DMS53 treated with DMSO at 0.1 percent for 48 hours (cell line): ENCODE results near the gene C21orf58.

ENCODE experiments used
- DNase-seq: peaks from one replicate; lab custom pipeline; 2025; ENCODE audit not compliant: unreplicated experiment; lab: John Stamatoyannopoulos, UW

C21orf58 gene

DNA sequence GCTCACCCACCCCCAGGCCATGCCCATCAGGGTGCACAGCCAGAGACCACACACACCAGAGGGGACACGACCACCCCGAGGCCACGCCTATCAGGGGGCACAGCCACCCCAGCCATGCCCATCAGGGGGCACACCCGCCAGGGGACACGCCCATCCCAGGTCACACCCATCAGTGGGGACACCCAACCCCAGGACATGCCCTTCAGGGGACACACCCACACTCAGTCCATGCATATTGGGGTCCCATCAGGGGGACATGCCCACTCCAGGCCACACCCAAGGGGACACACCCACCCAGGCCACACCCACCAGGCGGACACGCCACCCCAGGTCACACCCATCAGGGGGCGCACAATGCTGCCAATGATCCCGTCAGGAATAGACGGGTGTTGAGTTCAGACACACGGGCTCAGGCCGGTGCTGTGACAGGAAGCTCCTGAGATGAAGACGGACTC is 59.0 kb downstream of the C21orf58 start:
- no peak for DNase-seq

DNA sequence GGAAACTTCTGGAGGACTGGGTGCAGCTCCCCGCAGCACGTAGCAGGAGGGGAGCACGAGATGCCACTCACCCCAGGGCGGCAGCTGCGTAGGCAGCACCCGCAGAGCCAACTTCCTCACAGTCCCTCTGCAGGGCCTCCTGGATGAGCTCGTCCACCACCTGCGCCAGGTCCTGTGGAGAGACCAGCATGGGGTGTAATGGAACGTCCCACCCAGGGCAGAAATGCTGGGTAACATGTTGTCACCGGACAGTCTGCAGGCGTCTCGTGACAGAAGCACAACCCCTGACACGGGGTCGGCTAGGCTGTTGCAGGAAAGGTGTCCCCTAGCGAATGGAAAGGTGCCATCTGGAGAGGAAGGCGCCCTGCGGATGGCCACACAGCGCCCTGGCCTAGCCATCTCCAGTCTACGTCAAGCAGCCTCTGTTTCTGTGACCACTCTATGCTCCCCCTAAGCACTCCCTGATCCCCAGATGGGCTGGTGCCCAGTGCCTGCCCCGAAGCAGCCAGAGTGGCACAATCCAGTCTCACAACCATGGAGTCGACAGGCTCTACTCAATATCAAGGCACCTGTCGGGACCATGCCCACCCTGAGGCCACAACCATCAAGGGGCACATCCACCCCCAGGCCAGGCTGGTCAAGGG is 59.5 kb downstream of the C21orf58 start:
- DNase-seq = no peak

DNA sequence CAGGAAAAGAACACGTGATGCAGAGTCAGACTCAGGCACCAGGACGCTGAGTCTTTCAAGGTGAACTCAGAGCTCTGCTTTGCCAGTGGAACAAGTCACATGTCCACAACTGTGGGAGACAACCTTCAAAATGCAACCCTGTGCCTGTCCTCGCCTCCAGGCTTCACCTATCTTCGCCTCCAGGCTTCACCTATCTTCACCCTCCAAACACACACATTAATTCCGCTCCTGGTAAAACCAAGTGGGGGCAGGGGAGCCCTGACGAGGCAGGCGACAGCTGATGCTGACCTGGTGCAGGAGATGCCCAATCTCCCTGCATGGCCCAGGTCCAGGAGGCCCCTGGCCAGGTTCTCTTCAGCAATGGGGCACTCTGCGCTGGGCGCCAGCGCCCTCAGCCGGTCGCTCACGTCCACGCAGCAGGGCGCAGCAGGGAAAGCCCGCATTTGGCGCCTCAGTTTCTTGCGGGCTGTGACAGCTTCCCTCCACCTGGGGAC is 67.1 kb downstream of the C21orf58 start:
- DNase-seq = no peak

DNA sequence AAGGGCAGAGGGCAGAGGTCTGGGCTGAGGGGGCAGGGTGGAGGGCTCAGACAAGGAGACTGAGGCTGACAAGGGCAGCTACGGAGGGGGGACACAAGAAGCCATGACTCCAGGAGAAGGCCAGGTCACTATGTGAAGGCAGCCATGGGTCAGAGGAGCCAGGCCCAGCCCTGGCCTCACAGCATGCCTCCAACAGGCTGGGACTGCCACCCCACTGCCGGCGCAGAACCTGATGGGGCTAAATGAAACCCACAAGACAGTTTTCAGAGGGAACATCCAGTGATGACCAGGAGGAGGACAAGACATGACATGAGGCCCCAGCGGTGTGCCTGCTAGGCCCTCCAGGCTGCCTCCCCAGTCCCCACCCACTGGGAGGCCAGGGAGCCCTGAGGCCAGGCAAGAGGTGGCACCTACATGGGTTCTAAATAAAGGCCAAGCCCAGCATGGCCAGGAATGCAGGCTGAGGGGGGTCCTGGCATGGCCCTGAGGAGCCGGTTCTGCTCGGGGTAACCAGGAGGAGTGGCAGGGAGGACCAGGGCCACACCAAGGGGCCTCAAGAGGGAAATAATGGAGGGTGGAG is 67.8 kb downstream of the C21orf58 start:
- no peak for DNase-seq

DNA sequence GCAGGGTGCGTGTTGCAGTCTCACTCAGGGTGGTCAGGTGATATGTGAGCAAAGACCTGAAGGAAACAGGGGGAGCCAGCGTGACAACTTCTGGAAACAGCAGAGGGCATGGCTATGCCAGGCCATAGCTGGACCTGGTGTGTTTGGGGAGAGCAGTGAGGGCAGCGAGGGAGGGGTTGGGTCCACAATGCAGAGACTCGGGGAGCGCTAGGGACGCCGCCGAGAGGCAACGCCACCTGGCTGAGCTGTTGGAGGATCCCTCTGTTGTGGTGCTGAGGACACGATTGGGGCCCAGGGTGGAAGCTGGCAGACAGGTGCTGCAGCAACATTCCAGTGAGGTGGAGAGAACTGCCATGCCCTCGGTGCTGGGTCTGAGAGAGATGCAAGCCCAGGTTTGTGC is 68.5 kb downstream of the C21orf58 start:
- DNase-seq = no peak

DNA sequence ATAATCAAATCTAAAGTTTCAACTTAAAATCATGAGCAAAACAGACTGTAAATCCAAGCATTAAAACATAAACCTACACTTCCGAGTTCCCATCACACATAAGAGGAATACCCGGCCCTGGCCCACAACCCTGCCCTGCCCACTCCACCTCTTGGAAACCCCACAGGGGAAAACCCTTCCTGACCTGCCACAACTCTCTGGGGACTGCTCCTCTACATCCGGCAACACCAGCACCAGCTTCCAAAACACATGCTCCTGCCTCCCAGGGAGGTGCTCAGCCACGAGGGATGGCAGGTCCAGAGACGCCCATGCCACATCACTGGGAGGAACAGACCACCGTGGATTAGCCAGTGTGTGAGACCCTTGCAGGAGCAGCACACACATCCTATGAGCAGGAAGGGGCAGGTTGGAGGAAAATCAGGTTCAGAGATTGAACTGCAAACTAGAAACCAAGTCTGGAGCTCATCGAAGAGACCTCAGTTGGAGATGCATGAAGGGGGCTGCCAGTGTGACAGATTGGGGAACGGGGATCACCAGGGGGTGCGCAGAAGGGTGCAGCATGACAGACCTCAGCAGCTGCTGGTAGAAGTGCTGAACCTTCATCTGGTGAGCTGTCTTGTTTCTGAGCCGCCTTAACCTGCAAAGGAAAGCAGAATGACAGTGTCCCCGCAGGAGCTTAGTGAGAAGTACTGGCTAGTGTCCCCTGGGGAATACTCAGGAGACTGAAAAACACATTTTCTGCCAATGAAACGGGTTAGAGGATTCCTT is 69.3 kb downstream of the C21orf58 start:
- DNase-seq = no peak

DNA sequence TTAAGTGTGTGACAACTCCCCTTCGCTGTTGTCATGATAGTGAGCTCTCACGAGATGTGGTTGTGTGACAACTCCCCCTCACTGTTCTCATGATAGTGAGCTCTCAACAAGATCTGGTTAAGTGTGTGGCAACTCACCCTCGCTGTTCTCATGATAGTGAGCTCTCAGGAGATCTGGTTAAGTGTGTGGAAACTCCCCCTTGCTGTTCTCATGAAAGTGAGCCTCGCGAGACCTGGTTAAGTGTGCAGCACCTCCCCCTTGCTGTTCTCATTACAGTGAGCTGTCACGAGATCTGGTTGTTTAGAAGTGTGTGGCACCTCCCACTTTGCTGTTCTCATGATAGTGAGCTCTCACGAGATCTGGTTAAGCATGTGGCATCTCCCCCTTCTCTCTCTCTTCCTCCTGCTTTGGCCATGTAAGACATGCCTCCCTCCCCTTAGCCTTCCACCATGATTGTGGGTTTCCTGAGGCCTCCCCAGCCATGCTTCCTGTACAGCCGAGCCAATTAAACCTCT is 70.0 kb downstream of the C21orf58 start:
- no peak for DNase-seq

DNA sequence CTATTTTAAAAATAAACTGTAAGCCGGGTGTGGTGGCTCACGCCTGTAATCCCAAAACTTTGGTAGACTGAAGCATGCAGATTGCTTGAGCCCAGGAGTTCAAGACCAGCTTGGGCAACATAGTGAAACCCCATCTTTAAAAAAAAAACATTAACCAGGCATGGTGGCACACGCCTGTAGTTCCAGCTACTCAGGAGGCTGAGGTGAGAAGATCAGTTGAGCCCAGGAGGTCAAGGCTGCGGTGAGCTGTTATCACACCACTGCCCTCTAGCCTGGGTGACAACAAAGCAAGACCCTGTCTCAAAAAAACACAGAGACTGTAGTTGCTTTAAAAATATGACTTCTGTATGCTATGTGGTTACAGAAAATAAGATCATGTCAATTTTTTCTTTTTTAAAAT is 70.8 kb downstream of the C21orf58 start:
- no peak for DNase-seq
